IMR-90 (cell line): ENCODE measurements around the gene KLF11.

Experiments
- BHLHE40 ChIP-seq: fragments of 150-350 bp; IDR thresholded peaks from 2 replicates; pipeline ENCODE4 v1.6.1; 2016; ENCODE audit warnings: mild to moderate bottlenecking, low read depth, low read length
- CEBPB ChIP-seq: IDR thresholded peaks from 2 replicates; pipeline ENCODE4 v1.6.1; 2012; ENCODE audit warnings: low read depth, low read length, improper control_type of control experiment
- POLR2A ChIP-seq: IDR thresholded peaks from 2 replicates; pipeline ENCODE4 v1.6.1; 2012; ENCODE audit warnings: mild to moderate bottlenecking, low read depth, low read length
- RAD21 ChIP-seq: IDR thresholded peaks from 2 replicates; pipeline ENCODE4 v1.6.1; 2012; ENCODE audit warnings: low read length, improper control_type of control experiment
- TF ChIP-seq, protein P1 (sequence below): conservative IDR thresholded peaks from 2 replicates; pipeline ENCODE4 v1.5.1; 2012; ENCODE audit warnings: mild to moderate bottlenecking, low read depth, low read length, improper control_type of control experiment
- TF ChIP-seq, protein P2 (sequence below): fragments of 150-350 bp; IDR thresholded peaks from 2 replicates; pipeline ENCODE4 v1.6.1; 2016; ENCODE audit warnings: low read depth, mild to moderate bottlenecking, low read length, moderate library complexity, borderline replicate concordance

DNA sequence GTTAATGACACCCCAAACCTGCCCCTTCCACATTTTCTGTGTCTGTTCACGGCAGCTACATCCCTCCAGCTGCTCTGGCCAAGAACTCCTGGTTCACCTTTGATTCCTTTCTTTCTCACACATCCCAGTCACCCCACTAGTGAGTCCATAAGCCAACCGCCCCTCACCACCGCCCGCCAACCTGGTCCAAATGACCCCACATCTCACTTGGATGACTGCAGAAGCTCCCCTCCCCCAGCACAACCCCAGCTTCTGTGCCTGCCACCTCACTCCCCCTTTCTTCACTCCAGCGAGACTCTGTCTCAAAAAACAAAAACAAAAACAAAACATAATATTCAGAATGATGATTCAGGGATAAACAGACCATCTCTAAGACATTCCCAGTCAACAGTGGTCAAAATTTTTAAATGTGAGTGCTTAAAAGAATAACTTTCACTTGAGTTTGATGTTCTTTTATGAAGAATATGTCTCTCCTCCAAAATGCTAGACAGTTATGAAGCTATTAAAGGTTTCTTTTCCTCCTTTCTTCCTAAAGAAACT, 33.7 kb downstream of the KLF11 start:
- TF ChIP-seq, protein P1, sequence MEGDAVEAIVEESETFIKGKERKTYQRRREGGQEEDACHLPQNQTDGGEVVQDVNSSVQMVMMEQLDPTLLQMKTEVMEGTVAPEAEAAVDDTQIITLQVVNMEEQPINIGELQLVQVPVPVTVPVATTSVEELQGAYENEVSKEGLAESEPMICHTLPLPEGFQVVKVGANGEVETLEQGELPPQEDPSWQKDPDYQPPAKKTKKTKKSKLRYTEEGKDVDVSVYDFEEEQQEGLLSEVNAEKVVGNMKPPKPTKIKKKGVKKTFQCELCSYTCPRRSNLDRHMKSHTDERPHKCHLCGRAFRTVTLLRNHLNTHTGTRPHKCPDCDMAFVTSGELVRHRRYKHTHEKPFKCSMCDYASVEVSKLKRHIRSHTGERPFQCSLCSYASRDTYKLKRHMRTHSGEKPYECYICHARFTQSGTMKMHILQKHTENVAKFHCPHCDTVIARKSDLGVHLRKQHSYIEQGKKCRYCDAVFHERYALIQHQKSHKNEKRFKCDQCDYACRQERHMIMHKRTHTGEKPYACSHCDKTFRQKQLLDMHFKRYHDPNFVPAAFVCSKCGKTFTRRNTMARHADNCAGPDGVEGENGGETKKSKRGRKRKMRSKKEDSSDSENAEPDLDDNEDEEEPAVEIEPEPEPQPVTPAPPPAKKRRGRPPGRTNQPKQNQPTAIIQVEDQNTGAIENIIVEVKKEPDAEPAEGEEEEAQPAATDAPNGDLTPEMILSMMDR = no peak
- no peak for TF ChIP-seq BHLHE40
- no peak for TF ChIP-seq CEBPB
- no peak for TF ChIP-seq RAD21
- TF ChIP-seq POLR2A = no peak
- TF ChIP-seq, protein P2, sequence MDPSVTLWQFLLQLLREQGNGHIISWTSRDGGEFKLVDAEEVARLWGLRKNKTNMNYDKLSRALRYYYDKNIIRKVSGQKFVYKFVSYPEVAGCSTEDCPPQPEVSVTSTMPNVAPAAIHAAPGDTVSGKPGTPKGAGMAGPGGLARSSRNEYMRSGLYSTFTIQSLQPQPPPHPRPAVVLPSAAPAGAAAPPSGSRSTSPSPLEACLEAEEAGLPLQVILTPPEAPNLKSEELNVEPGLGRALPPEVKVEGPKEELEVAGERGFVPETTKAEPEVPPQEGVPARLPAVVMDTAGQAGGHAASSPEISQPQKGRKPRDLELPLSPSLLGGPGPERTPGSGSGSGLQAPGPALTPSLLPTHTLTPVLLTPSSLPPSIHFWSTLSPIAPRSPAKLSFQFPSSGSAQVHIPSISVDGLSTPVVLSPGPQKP = no peak
